Measurements from ENCODE around the gene RHCG. TPM values are rescaled to one million over a fixed set of nuclear protein-coding genes. Genes with fewer than 3 reads are reported as not detected.

The RHCG gene
- polyA plus RNA-seq, 1 of the 3 experiments (the other 2 are of a cell fraction), result not detected

DNA sequence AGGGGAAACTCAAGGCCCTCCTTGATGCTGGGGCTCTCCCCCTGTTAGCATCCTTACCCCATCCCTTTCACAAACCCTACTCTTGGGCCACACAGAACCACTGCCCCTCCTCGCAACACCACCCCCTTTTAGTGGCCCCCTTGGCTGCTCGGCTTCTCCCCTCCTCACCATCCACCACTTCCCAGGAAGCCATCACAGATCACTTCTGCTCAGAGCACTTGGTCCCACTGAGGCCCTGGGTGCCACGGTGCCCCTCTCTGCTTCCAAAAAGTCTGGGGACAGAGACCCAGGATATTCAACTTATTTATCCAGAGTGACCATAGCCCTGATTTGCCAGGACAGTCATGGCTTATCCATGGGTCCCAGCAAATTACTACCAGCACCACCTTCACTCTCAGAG lies 2.4 kb downstream of the RHCG start (continued):
- no peak for TF ChIP-seq MXI1 (IDR thresholded peaks at IDR 0.05; ENCODE audit: low read depth, low read length)

GRCh38 chr15:89492934-89493631 lies 3.3 kb downstream of the RHCG start:
- TF ChIP-seq, protein P1, sequence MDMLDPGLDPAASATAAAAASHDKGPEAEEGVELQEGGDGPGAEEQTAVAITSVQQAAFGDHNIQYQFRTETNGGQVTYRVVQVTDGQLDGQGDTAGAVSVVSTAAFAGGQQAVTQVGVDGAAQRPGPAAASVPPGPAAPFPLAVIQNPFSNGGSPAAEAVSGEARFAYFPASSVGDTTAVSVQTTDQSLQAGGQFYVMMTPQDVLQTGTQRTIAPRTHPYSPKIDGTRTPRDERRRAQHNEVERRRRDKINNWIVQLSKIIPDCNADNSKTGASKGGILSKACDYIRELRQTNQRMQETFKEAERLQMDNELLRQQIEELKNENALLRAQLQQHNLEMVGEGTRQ (IDR thresholded peaks at IDR 0.05; ENCODE audit: borderline replicate concordance, low read depth, low read length), result no peak
- TF ChIP-seq YY1 (IDR thresholded peaks at IDR 0.05; ENCODE audit: low read depth), result no peak
- no peaks in the 10 kb centered on the region for H3K27me3 ChIP-seq (ENCODE audit: insufficient read depth)
- H3K4me2 ChIP-seq, result no peak overlapping the region
- ChIA-PET POLR2A (no interaction called here), CTCF (interaction anchor here (0.9 to 3.4 kb wide), 8 partner anchors 9 to 134 kb away, joined by 3 to 18 read pairs (median 4); no protein-coding TSS in a partner anchor)
- H2AFZ ChIP-seq (ENCODE audit: low read depth), result no peak overlapping the region
- H3K9me2 ChIP-seq, result no peaks in the 10 kb centered on the region
- H3K9ac ChIP-seq, result no peak overlapping the region
- no peak for DNase-seq
- no peaks in the 10 kb centered on the region for H3K36me3 ChIP-seq (replicated peaks in 1 of 2; ENCODE audit: control insufficient read depth in 1 of 2, insufficient read depth in 2 of 2, low read length in 1 of 2)
- H3K79me2 ChIP-seq (ENCODE audit: insufficient read depth), result no peaks in the 10 kb centered on the region
- H3K27ac ChIP-seq (ENCODE audit: low read depth in 2 of 2, low read length in 1 of 2), result no peak overlapping the region
- H4K20me1 ChIP-seq (ENCODE audit: insufficient read depth), result no peaks in the 10 kb centered on the region
- H3F3A ChIP-seq (replicated peaks; ENCODE audit: insufficient read depth), result peaks cover 6% of the 10 kb centered on the region
- H3K9me3 ChIP-seq, result no peaks in the 10 kb centered on the region
- no peak overlapping the region for H3K4me3 ChIP-seq (ENCODE audit: low read depth in 2 of 2, low read length in 1 of 2)
- WGBS (ENCODE audit: low lambda C conversion rate), result 76% methylated on average over 11 of the region's 16 CpGs
- H3K4me1 ChIP-seq (ENCODE audit: control insufficient read depth in 1 of 2, insufficient read depth in 2 of 2, low read depth in 1 of 2, low read length in 1 of 2), result peaks cover 0 to 13% of the 10 kb centered on the region in 2 experiments; a peak in 1 of 4 replicates

GRCh38 chr15:89492111-89492641 lies 4.2 kb downstream of the RHCG start:
- Histone ChIP-seq H2AFZ (ENCODE audit: low read depth) (no peak overlapping the region), H3F3A (replicated peaks; ENCODE audit: insufficient read depth) (peaks cover 4% of the 10 kb centered on the region), H3K9me2 (no peaks in the 10 kb centered on the region), H3K4me3 (ENCODE audit: low read depth in 2 of 2, low read length in 1 of 2) (no peak overlapping the region), H3K79me2 (ENCODE audit: insufficient read depth) (no peaks in the 10 kb centered on the region), H4K20me1 (ENCODE audit: insufficient read depth) (no peaks in the 10 kb centered on the region), H3K36me3 (replicated peaks in 1 of 2; ENCODE audit: control insufficient read depth in 1 of 2, insufficient read depth in 2 of 2, low read length in 1 of 2) (no peaks in the 10 kb centered on the region), H3K27me3 (ENCODE audit: insufficient read depth) (no peaks in the 10 kb centered on the region), H3K27ac (ENCODE audit: low read depth in 2 of 2, low read length in 1 of 2) (no peak overlapping the region), H3K4me1 (ENCODE audit: control insufficient read depth in 1 of 2, insufficient read depth in 2 of 2, low read depth in 1 of 2, low read length in 1 of 2) (peaks cover 0 to 13% of the 10 kb centered on the region in 2 experiments; a peak in 1 of 4 replicates), H3K9ac (no peak overlapping the region), H3K4me2 (no peak overlapping the region), H3K9me3 (no peaks in the 10 kb centered on the region)
- CTCF ChIA-PET, result interaction anchor here (0.6 to 1.9 kb wide), 11 partner anchors 9 to 133 kb away, joined by 3 to 10 read pairs (median 4); no protein-coding TSS in a partner anchor
- 29% methylated on average over 5 of the region's 5 CpGs for WGBS (ENCODE audit: low lambda C conversion rate)
- TF ChIP-seq, protein P2, sequence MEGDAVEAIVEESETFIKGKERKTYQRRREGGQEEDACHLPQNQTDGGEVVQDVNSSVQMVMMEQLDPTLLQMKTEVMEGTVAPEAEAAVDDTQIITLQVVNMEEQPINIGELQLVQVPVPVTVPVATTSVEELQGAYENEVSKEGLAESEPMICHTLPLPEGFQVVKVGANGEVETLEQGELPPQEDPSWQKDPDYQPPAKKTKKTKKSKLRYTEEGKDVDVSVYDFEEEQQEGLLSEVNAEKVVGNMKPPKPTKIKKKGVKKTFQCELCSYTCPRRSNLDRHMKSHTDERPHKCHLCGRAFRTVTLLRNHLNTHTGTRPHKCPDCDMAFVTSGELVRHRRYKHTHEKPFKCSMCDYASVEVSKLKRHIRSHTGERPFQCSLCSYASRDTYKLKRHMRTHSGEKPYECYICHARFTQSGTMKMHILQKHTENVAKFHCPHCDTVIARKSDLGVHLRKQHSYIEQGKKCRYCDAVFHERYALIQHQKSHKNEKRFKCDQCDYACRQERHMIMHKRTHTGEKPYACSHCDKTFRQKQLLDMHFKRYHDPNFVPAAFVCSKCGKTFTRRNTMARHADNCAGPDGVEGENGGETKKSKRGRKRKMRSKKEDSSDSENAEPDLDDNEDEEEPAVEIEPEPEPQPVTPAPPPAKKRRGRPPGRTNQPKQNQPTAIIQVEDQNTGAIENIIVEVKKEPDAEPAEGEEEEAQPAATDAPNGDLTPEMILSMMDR (IDR thresholded peaks at IDR 0.05), result peak; percentile 49
- TF ChIP-seq EZH2phosphoT487 (IDR thresholded peaks at IDR 0.05; ENCODE audit: borderline replicate concordance, low read depth), result no peak
- TF ChIP-seq RAD21 (IDR thresholded peaks at IDR 0.05; ENCODE audit: low read length), result peak; percentile 35
- peak; percentile 20; the same call in 1 of the 2 replicates for TF ChIP-seq SMC3 (IDR thresholded peaks at IDR 0.05; ENCODE audit: low read depth, low read length)
- TF ChIP-seq MAX (IDR thresholded peaks at IDR 0.05; ENCODE audit: low read depth), result no peak
- POLR2A ChIA-PET, result no interaction called here
- DNase-seq, result peak; percentile 73

All from SK-N-SH (cell line).